Limb (tissue), 2 donors: Measurements from ENCODE around the gene PLAAT5.
A peak's percentile ranks its signal among the peaks of the same experiment; 100 is the strongest.
"Not testable (repeated sequence)": the region's sequence is repeated elsewhere in the genome, so short reads cannot be mapped to it uniquely, and the experiment has no call there.

ENCODE experiments used
- DNase-seq, 2 donors: peaks; one replicate each; pipeline ENCODE4 v3.0.0-alpha.2; 2016; ENCODE audit errors: extremely low spot score in 2 of 2

Gene PLAAT5

GRCh38 chr11:63485777-63486176, 5.2 kb downstream of the PLAAT5 start:
- no peak for DNase-seq

DNA sequence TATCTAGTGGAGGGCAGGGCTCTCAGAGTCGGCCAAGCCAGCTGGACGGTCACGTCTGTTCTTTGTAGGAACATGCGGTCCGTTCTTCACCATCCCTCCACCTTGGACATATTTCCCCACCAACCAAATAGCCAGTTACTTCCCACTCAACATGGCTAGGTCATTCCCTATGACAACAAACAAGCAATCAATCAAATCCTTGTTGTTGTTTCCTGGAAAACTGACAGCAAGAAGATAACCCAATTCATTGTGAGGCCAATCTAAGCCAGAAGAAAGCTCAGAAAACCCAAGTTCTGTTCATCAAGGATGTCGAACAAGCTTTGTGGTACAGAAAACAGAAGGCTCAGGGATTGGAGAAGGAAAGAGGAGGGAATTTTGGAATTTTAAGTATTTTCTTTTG, 10.9 kb downstream of the PLAAT5 start:
- DNase-seq: no peak

GRCh38 chr11:63478896-63479295, 12.1 kb downstream of the PLAAT5 start:
- peak; percentile 67 to 86 for DNase-seq

GRCh38 chr11:63476618-63477017, 14.3 kb downstream of the PLAAT5 start:
- no peak for DNase-seq

DNA sequence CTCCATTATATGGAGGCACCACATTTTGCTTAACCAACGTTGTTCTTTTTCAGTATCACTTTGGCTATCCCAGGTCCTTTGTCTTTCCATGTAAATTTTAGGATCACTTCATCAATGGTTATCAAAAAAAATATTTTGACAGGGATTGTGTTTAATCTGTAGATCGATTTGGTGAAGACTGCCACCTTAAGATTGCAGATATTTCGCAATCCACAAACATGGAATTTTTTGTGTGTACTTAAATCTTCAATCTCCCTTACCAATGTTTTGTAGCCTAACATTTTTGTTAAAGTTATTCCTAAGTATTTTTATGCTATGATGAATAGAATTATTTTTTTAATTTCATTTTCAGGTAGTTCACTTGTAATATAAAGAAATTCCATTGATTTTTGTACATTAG, 18.6 kb downstream of the PLAAT5 start:
- no peak for DNase-seq

- no peak for DNase-seq
These were observed 20.7 kb downstream of the PLAAT5 start for GRCh38 chr11:63470311-63470710.

- DNase-seq: no peak
These were observed 28.8 kb downstream of the PLAAT5 start for GRCh38 chr11:63462137-63462536.

DNA sequence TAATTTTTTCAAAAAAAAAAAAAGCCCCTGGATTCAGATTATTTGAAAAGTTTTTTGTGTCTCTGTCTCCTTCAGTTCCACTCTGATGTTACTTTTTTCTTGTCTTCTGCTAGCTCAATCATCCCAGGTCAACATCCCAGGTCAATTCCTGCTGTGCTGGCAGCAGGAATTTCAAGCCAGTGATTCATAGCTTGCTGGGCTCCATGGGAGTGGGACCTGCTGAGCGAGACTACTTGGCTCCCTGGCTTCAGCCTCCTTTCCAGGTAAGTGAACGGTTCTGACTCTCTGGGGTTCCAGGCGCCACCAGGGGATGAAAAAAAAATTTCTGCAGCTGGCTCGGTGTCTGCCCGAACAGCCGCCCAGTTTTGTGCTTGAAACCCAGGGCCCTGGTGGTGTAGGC, 31.4 kb downstream of the PLAAT5 start:
- DNase-seq: no peak

DNA sequence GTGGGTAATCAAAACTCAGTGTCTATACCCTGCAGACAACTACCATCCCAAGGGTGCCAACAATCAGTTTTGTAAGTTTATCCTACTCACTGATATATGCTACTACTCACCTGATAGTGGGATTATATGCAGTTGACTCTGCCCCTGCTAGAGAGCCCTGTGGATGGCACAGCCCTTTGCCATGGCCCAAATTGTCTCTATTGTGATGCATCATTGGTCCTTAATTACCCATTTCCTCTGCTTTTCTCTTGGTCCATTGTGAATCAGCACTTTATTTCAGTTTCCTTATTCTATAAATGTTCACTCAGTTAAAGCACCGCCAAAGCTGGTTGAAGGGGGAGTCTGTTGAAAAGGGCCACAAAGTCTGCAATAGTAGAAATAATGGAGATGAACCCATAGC, 42.3 kb downstream of the PLAAT5 start:
- no peak for DNase-seq

GRCh38 chr11:63445720-63446119, 45.2 kb downstream of the PLAAT5 start:
- no peak for DNase-seq

GRCh38 chr11:63445118-63445517, 45.8 kb downstream of the PLAAT5 start:
- DNase-seq: no peak

DNA sequence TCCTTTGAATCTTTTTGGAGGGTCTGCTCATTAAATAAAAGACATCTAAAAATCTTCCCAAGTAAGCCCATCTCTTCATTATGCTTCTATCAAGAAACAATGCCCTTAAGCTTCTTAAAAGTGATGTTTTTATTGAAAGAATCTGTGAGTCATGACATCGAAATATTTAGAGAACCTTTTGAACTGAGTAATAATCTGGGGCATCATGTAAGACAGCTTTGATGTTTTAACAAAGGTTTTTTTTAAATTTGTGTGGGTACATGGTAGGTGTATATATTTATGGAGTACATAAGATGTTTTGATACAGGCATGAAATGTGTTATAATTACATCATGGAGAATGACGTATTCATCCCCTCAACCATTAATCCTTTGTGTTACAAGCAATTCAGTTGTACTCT, 46.8 kb downstream of the PLAAT5 start:
- no peak for DNase-seq

DNA sequence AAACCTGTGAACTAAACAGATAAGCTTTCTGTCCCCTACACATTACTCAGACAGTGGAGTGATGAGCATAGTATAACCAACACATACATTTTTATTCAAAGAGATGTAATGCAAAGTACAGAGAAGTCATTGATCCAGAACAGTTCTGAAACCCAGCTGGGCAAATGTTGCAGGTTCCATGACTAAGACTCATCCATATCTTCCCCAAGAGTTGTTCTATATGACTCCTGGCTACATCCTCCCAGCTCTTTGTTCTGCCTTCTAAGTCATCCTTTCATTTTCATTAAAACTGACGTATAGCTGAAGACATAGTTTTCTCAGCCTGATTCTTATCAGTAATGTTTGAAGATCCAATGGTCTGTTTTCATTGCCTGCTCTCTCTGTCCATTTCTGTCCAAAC, 47.3 kb downstream of the PLAAT5 start:
- DNase-seq: no peak

DNA sequence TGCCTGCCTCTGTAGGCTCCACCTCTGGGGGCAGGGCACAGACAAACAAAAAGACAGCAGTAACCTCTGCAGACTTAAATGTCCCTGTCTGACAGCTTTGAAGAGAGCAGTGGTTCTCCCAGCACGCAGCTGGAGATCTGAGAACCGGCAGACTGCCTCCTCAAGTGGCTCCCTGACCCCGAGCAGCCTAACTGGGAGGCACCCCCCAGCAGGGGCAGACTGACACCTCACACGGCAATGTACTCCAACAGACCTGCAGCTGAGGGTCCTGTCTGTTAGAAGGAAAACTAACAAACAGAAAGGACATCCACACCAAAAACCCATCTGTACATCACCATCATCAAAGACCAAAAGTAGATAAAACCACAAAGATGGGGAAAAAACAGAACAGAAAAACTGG, 55.1 kb downstream of the PLAAT5 start:
- DNase-seq: not testable (repeated sequence)

- DNase-seq: not testable (repeated sequence)
These were observed 55.6 kb downstream of the PLAAT5 start for GRCh38 chr11:63435351-63435750.

DNA sequence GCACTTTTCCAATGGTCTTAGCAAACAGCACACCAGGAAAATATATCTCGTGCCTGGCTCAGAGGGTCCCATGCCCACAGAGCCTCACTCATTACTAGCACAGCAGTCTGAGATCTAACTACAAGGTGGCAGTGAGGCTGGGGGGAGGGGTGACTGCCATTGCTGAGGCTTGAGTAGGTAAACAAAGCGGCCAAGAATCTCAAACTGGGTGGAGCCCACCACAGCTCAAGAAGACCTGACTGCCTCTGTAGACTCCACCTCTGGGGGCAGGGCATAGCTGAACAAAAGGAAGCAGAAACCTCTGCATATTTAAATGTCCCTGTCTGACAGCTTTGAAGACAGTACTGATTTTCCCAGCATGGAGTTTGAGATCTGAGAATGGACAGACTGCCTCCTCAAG, 60.2 kb downstream of the PLAAT5 start:
- not testable (repeated sequence) for DNase-seq

DNA sequence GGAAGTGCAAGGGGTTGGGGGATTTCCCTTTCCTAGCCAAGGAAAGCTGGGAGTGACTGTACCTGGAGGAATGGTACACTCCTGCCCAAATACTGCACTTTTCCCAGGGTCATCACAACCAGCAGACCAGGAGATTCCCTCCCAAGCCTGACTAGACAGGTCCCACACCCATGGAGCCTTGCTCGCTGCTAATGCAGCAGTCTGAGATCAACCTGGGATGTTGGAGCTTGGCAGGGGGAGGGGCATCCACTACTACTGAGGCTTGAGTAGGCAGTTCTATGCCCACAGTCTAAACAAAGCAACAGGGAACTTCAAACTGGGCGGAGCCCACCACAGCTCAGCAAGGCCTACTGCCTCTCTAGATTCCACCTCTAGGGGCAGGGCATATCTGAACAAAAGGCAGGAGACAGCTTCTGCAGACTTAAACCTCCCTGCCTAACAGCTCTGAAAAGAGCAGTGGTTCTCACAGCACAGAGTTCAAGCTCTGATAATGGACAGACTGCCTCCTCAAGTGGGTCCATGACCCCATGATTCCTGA, 62.9 kb downstream of the PLAAT5 start:
- DNase-seq: no peak

- no peak for DNase-seq
These were observed 73.7 kb downstream of the PLAAT5 start for GRCh38 chr11:63417174-63417852.
